Measurements from ENCODE around the gene FBXO4.

Gene FBXO4

DNA sequence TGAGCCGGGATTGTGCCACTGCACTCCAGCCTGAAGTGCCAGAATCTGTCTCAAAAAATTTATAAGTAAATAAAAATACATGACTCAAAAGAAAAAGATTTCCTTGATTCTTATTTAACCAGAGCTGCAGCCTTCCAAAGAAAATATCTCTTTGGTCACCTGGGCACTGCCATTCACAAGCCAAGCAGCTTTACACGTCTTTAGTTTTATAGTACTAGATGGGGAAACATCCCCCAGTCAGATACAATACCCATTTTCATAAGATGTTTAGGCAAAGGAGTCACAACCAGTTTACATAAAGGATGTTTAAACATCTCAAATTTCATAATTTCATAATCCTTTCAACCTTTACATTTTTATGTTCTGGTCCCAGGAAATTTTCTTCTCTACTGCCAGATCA lies 41.1 kb upstream of the FBXO4 start:
- TF ChIP-seq PPARA (CRISPR knock-in tag; IDR thresholded peaks at IDR 0.05; ENCODE audit: borderline replicate concordance) (no peak), TOX (CRISPR knock-in tag; IDR thresholded peaks at IDR 0.05; ENCODE audit: borderline replicate concordance) (no peak), ZNF8 (CRISPR knock-in tag; IDR thresholded peaks at IDR 0.05) (no peak), ZFP30 (CRISPR knock-in tag; IDR thresholded peaks at IDR 0.05) (no peak), OSR1 (CRISPR knock-in tag; IDR thresholded peaks at IDR 0.05) (no peak), ESRRG (CRISPR knock-in tag; IDR thresholded peaks at IDR 0.05) (no peak), ARNTL (CRISPR knock-in tag; IDR thresholded peaks at IDR 0.05; ENCODE audit: borderline replicate concordance, low read depth) (no peak), ZC3H10 (CRISPR knock-in tag; IDR thresholded peaks at IDR 0.05) (no peak), ISL1 (CRISPR knock-in tag; IDR thresholded peaks at IDR 0.05) (no peak), ZNF565 (CRISPR knock-in tag; conservative IDR thresholded peaks at IDR 0.05; ENCODE audit: low read depth) (no peak), GLIS3 (CRISPR knock-in tag; IDR thresholded peaks at IDR 0.05) (no peak), BACH2 (CRISPR knock-in tag; IDR thresholded peaks at IDR 0.05; ENCODE audit: borderline replicate concordance) (no peak)
- TF ChIP-seq, protein P1, sequence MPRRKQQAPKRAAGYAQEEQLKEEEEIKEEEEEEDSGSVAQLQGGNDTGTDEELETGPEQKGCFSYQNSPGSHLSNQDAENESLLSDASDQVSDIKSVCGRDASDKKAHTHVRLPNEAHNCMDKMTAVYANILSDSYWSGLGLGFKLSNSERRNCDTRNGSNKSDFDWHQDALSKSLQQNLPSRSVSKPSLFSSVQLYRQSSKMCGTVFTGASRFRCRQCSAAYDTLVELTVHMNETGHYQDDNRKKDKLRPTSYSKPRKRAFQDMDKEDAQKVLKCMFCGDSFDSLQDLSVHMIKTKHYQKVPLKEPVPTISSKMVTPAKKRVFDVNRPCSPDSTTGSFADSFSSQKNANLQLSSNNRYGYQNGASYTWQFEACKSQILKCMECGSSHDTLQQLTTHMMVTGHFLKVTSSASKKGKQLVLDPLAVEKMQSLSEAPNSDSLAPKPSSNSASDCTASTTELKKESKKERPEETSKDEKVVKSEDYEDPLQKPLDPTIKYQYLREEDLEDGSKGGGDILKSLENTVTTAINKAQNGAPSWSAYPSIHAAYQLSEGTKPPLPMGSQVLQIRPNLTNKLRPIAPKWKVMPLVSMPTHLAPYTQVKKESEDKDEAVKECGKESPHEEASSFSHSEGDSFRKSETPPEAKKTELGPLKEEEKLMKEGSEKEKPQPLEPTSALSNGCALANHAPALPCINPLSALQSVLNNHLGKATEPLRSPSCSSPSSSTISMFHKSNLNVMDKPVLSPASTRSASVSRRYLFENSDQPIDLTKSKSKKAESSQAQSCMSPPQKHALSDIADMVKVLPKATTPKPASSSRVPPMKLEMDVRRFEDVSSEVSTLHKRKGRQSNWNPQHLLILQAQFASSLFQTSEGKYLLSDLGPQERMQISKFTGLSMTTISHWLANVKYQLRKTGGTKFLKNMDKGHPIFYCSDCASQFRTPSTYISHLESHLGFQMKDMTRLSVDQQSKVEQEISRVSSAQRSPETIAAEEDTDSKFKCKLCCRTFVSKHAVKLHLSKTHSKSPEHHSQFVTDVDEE (CRISPR knock-in tag; IDR thresholded peaks at IDR 0.05): no peak
- TF ChIP-seq, protein P2, sequence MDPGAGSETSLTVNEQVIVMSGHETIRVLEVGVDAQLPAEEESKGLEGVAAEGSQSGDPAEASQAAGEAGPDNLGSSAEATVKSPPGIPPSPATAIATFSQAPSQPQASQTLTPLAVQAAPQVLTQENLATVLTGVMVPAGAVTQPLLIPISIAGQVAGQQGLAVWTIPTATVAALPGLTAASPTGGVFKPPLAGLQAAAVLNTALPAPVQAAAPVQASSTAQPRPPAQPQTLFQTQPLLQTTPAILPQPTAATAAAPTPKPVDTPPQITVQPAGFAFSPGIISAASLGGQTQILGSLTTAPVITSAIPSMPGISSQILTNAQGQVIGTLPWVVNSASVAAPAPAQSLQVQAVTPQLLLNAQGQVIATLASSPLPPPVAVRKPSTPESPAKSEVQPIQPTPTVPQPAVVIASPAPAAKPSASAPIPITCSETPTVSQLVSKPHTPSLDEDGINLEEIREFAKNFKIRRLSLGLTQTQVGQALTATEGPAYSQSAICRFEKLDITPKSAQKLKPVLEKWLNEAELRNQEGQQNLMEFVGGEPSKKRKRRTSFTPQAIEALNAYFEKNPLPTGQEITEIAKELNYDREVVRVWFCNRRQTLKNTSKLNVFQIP (CRISPR knock-in tag; IDR thresholded peaks at IDR 0.05; ENCODE audit: borderline replicate concordance, low read depth): no peak
- TF ChIP-seq, protein P3, sequence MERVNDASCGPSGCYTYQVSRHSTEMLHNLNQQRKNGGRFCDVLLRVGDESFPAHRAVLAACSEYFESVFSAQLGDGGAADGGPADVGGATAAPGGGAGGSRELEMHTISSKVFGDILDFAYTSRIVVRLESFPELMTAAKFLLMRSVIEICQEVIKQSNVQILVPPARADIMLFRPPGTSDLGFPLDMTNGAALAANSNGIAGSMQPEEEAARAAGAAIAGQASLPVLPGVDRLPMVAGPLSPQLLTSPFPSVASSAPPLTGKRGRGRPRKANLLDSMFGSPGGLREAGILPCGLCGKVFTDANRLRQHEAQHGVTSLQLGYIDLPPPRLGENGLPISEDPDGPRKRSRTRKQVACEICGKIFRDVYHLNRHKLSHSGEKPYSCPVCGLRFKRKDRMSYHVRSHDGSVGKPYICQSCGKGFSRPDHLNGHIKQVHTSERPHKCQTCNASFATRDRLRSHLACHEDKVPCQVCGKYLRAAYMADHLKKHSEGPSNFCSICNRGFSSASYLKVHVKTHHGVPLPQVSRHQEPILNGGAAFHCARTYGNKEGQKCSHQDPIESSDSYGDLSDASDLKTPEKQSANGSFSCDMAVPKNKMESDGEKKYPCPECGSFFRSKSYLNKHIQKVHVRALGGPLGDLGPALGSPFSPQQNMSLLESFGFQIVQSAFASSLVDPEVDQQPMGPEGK (CRISPR knock-in tag; IDR thresholded peaks at IDR 0.05; ENCODE audit: borderline replicate concordance): no peak
- no peak for ATAC-seq

DNA sequence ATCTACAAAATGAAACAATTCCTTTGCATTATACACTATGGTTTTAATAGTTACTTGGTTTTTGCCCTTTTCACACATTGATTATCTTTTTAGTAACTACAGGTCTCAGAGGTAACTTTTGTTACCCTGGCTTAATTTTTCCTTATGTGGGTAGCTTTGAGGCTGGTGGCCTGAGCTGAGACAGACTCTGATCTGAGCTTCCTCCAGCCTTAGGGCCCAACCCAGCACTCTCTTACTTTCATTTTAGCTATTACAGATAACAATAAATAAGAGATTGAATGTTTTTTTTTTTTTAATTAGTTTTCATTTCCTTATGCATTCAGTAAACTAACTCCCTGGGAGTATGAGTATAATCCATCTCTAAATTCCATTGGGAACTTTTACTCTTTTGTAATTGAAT lies 39.8 kb upstream of the FBXO4 start:
- no peak for ATAC-seq
- TF ChIP-seq ZFP30 (CRISPR knock-in tag; IDR thresholded peaks at IDR 0.05): no peak
- no peak for TF ChIP-seq BACH2 (CRISPR knock-in tag; IDR thresholded peaks at IDR 0.05; ENCODE audit: borderline replicate concordance)
- TF ChIP-seq, protein P3 (CRISPR knock-in tag; IDR thresholded peaks at IDR 0.05; ENCODE audit: borderline replicate concordance): no peak
- no peak for TF ChIP-seq ARNTL (CRISPR knock-in tag; IDR thresholded peaks at IDR 0.05; ENCODE audit: borderline replicate concordance, low read depth)
- no peak for TF ChIP-seq ZNF8 (CRISPR knock-in tag; IDR thresholded peaks at IDR 0.05)
- no peak for TF ChIP-seq TCF4 (CRISPR knock-in tag; IDR thresholded peaks at IDR 0.05; ENCODE audit: borderline replicate concordance)
- TF ChIP-seq ZFP3 (CRISPR knock-in tag; IDR thresholded peaks at IDR 0.05): no peak
- TF ChIP-seq, protein P4, sequence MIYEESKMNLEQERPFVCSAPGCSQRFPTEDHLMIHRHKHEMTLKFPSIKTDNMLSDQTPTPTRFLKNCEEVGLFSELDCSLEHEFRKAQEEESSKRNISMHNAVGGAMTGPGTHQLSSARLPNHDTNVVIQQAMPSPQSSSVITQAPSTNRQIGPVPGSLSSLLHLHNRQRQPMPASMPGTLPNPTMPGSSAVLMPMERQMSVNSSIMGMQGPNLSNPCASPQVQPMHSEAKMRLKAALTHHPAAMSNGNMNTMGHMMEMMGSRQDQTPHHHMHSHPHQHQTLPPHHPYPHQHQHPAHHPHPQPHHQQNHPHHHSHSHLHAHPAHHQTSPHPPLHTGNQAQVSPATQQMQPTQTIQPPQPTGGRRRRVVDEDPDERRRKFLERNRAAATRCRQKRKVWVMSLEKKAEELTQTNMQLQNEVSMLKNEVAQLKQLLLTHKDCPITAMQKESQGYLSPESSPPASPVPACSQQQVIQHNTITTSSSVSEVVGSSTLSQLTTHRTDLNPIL (CRISPR knock-in tag; IDR thresholded peaks at IDR 0.05; ENCODE audit: low read depth): no peak
- TF ChIP-seq, protein P1 (CRISPR knock-in tag; IDR thresholded peaks at IDR 0.05): no peak
- TF ChIP-seq, protein P5, sequence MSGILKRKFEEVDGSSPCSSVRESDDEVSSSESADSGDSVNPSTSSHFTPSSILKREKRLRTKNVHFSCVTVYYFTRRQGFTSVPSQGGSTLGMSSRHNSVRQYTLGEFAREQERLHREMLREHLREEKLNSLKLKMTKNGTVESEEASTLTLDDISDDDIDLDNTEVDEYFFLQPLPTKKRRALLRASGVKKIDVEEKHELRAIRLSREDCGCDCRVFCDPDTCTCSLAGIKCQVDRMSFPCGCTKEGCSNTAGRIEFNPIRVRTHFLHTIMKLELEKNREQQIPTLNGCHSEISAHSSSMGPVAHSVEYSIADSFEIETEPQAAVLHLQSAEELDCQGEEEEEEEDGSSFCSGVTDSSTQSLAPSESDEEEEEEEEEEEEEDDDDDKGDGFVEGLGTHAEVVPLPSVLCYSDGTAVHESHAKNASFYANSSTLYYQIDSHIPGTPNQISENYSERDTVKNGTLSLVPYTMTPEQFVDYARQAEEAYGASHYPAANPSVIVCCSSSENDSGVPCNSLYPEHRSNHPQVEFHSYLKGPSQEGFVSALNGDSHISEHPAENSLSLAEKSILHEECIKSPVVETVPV (CRISPR knock-in tag; IDR thresholded peaks at IDR 0.05): no peak
- TF ChIP-seq CSDC2 (CRISPR knock-in tag; IDR thresholded peaks at IDR 0.05): no peak
